ENCODE results near the gene BICRAL.
"Not testable (repeated sequence)": the region's sequence is repeated elsewhere in the genome, so short reads cannot be mapped to it uniquely, and the experiment has no call there.

BICRAL gene

DNA sequence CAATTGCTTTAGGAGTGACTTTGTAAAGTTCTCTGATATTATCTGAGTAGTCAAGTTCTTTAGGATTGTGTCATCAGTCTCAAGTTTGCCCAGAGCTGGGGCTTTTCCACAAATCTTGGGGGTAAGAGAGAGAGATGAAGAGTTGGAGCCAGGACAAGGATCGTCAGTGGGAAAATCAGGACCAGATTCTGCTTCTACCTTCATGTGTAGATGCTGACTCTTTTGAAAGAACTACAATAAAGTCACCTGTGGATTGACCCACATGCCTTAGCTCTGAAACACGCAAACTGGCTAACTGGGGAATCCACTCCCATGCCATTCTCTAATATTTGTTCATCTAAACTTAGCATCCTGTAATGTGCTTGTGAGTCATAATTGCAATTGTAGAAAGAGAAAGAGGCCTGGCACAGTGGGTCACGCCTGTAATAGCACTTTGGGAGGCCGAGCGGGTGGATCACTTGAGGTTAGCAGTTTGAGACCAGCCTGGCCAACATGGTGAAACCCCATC lies 15.6 kb upstream of the BICRAL start:
- no peak for DNase-seq

DNA sequence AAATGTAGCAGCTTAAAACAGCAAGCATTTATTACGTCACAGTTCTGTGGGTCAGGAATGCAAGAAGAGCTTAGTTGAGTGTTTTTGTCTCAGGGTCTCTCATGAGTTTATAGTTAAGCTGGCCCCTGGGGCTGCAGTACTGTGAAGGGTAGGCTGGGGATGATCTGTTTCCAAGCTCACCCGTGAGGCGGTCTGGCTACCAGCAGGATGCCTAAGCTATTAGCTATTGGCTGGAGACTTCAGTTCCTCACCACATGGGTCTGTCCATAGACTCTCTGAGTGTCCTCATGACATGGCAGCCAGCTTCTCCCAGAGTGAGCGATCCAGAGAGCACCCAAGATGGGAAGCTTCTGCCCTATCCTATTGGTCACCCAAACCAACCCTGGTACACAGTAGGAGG lies 12.8 kb upstream of the BICRAL start:
- no peak for DNase-seq

DNA sequence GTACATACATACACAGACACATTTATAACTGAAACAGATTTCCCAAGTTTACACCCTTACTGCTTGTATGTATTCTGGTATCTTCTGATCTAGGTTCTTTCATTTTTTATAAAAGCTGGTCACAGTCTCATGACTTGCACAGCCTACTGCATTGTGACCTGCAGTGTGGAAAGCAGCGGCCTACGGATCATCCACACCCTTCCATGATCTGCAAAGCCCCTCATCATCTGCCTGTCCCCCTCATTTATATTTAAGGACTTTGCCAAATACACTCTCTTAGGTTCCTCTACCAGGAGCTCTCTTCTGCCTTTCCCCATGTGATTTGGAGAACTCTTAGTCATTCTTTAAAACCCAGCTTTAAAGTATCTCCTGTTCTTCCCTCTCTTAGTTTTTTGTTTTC lies 12.0 kb upstream of the BICRAL start:
- no peak for DNase-seq

DNA sequence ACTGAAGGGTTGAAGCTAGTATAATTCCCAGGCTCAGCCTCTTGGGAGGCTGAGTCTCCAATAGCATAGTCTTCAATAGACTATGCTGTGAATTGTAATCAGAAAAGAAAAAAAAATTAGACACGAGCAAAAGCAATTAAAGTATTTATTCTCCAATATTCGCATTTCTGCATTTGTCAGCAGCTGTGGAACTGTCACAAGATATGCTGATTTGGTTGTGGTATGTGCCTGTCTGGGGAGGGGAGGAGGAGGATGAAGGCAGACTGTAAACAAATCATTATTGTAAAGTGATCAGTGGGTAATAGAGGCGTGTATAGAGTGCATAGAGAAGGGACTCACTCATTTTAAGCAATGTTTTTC lies 10.1 kb upstream of the BICRAL start:
- DNase-seq = peak; percentile 76

DNA sequence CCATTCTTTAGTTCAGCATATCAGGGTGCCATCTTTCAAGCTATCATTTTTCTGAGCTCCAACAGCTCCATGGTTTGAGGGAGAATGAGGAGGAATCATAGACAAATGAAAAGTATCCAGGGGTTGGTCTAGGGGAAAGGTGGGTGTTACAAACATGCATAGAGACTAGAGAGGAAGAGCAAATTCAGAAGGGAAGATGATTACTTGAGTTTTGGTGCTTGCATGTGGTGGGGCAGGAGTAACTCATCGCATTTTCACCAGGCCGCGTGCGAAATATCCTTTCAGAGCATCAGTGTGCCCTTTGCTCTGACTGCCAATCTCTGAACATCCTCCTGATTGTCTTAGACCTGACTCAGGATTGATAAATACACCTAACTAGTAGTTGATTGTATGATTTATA lies 7.7 kb upstream of the BICRAL start:
- peak; percentile 37 for DNase-seq

DNA sequence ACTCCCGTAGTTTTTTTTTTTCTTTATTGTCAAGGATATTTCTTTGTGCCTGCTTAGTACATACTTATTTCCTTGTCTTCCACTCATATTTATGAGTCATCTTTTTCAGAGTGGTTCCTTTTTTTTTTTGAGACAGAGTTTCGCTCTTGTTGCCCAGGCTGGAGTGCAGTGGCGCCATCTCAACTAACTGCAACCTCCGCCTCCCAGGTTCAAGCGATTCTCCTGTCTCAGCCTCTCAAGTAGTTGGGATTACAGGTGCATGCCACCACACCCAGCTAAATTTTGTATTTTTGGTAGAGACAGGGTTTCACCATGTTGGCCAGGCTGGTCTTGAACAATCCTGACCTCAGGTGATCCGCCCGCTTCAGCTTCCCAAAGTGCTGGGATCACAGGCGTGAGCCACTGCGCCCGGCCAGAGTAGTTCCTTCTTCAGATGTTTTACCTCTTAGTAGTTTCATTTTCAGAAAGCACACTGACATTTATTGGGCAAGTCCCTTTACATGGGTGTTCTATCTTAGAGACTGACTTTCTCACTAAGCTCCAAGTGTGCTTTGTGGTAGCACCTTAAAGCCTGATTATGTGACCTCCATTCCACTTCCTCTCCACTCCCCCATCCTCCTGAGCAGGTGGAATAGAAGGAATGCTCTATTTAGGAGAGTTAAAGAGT lies 6.9 kb upstream of the BICRAL start:
- peak; percentile 80 for DNase-seq

DNA sequence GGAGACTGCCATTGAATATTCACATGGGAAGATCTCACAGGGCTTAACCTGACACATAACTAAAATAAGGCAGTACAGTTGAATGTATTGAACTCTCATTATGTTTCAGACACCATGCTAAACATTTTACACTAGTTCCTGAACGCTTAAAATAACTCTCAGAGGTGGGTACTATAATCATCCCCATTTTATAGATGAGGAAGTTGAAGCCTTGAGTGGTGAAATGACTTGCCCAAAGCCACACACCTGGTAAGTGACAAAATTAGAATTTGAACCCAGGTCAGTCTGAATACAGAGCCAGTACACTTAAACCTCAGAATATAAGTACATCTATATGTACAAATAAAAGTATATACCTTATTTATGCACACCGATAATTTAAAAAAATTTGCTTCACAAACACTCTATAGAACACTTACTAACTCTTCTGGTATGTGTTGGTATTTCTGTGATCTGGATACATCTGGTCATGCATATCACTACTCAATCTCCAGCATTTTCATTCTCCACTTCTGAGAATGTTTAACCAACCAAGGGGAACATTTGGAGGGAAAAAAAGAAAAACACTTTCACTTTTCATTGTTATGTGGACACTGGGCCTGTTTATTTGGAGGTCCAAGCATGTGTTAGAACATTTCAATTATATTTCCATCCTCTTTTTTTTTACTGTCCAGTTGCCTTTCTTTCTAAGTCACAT lies 4.6 kb upstream of the BICRAL start:
- DNase-seq = no peak

DNA sequence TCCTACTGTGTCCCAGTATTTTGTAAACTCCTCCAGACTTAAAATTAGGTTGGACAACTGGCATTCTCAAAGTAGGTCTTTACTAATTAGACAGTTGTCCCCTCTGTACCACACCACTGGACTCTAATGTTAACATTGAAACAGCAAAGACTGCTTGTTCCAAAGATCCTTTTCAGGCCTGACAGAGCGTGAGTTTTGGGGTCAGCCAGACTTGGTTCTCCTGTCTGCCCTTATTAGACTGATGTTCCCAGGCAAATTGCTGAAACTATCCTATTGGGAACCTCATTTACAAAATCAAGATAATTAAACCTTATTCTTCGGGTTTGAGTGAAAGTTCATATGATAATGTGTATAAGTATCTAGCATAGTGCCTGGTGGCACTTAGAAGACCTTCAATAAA lies 3.7 kb upstream of the BICRAL start:
- DNase-seq = no peak

DNA sequence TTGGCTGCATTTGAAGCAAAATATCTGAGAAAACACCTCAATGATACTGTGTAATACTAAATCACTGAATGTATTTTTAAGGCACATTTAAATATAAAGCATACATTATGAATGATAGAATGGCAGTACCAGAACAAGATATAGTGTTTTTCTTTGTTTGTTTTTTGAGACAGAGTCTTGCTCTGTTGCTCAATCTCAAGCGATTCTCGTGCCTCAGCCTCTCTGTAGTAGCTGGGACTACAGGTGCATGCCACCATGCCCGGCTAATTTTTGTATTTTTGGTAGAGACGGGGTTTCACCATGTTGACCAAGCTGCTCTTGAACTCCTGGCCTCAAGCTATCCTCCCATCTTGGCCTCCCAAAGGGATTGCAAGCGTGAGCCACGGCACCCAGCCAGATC lies 2.3 kb upstream of the BICRAL start:
- no peak for DNase-seq

DNA sequence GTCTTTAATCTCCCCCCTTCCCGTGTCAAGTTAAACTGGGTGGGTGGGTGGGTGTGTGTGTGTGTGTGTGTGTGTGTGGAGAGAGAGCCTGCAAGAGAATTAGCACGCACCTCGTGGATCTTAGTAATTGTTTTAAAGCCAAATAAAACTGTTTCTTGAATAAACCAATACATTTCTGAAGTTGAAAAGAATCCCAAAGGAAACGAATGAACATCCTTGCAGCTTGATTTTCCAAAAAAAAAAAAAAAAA lies 381 bp upstream of the BICRAL start:
- DNase-seq = peak; percentile 40

DNA sequence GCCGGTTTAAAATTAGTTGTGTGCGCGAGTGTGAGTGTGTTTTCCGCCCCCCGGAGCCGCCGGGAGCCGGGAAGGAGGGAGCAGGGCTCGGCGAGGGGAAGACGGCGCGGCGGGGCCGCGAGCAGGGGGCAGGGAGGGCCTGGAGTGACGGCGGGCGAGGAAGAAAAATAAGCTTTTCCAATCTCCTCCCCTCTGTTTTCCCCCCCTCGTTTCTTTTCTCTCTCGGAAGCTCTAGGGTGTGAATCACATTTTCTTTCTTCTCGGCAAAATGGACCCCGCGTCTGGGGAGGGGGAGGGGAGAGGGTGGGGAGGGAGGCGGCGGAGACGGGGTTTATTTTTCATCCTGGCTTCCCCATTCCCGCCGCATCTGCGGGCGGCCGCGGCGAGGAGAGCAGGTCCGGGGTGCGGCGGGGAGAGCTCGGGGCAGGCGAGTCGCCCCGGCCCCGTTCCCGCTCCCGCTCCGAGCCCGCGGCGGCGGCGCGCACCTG lies 881 bp downstream of the BICRAL start:
- peak; percentile 88 for DNase-seq

DNA sequence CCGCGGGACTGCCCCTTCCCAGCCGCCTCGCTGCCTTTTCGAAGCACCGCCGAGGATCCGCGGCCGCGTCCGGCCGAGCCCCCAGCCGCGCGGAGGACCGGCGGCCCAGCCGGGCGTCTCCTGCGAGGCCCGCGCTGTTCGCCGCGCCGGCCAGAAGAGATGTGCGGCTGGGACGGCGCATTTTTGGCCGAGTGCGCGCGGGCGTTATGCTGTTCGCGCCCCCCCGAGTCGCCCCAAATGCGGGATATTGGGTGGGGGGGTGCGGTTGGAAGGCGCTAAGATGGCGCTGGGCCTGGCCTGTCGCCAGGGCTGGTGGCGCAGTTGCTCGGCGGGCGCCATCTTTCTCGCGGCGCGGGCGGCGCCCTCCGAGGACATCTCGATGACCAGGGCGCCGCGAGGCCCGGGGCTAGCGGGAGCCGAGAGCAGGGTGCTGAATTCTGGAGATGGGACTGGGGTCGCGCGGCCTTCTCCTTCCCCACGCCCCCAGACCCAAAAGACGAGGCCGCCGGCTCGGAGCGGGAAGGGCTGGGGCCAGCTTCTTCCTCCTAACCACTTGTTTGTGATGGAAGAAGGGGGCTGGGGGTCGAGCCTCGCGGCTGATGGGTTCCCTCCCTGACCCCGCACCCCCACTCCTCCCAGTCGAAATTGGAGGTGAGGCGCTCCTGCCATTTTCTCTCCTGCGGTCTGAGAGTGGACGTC lies 1.5 kb downstream of the BICRAL start:
- DNase-seq = peak; percentile 85

DNA sequence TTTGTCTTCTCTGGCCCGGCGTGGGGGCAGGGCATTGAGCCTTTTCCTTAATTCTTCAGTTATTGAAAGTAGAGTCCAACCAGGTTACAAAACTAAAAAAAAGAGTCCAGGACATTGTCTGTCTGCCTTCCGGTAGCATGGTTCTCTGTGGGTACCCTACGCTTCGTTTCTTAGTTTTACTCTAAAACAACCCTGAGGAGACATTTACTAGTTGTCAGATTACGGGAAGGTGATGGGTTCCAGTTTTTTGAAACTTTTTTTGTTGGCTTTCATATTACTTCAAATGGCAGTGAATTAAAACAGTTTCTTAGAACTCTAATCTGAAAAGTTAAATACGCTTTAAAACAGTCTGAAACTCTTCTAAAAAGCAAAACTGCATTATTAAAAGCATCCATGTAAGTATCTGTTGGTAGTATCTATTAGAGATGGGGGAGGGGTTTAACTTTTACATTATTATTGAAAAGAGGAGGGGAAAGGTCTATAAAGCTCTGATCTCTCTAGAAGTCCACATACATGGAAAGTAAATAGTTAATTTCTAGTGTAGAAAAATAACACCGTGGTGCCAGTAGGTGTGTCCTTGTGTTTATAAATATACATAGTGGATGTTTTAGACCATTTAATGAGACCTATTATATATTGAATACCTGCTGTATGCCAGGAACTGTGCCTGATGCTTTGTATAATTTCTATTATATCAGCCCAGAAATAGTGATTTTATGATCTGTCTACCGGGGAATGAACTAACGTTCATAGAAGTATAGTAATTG lies 2.2 kb downstream of the BICRAL start:
- peak; percentile 63 for DNase-seq

DNA sequence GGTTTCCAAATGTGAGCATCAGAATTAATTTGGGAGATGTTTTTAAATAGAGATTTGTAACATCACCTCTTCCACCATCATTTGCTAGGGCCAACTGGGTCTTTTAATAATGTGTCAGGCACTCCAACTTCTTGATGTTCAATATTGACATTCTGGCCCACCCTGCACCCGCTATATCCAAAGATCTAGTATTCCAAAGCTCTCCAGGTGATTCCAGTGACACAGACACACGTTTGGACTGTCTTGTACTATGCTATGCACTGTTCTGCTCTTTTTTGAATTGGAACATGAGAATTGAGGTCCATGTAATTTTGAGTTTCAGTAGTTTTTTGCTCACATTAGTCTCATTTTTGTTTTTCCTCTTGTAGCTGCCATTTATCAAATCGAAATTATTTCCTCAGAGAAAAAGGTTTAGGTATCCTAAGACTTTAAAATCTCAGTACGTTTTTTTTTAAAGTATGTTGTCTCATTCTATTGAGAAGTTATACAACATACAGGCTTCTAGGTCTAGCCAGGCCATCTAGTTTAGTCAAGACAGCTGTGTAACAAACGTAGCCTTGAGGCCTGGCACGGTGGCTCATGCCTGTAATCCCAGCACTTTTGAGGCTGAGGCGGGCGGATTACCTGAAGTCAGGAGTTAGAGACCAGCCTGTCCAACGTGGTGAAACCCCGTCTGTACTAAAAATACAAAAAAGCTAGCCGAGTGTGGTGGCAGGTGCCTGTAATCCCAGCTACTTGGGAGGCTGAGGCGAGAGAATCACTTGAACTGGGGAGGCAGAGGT lies 3.1 kb downstream of the BICRAL start:
- no peak for DNase-seq

DNA sequence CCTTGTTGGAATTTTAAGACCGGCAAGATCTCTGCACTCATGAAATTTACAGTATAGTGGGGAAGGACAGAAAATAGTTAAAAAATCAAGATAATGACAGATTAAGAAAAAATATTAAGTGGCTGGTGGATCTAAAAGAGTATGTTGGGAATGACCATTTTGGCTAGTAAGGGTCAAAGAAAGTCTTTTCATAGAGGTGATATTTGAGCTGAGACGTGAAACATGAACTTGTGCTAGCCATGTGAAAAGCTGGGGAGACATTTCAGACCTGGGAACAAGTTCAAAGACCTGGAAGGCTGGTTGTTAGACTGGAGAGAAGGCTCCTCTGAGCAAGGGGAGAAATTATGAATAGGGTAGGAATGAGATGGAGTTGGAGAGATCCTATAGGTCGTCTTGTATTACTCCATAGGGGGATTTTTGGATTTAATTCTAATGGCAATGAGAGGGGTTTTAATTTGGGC lies 4.7 kb downstream of the BICRAL start:
- no peak for DNase-seq

DNA sequence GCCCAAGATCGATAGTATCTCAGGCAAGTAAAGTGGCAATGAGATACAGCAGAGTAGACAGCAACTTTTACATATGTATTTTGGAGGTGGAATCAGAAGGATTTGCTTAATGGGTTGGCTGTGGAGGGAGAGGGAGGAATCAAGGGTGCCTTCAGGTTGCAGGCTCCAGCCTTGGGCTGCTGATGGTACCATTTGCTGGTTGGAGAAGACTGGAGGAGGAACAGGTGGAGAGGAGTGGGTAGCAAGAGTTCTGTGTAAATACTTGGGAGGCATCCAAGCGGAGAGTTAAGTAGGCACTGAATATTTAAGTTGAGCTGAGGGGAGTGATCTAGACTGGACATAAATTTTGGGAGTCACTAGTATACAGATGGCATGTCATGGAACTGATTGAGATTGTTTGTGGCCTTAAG lies 5.2 kb downstream of the BICRAL start:
- DNase-seq = no peak

DNA sequence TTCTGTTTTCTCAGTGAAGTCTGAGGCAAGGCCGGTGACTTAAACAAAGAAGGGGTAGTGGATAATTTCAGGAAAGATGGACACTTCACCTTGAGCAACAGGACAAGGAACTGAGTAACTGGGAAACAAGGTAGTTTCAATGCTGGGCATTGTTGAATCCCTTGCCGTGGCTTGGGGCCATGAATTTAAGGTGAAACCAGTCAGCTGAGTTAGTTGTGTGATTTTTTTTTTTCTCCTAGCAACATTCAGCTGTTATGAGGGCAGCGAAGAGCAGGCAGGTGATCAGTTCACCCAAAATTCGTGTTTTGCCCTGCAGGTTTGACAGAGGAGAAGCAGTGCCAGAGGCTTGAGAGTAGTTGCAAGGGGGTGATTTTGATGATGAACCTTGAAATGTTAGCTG lies 6.8 kb downstream of the BICRAL start:
- no peak for DNase-seq

DNA sequence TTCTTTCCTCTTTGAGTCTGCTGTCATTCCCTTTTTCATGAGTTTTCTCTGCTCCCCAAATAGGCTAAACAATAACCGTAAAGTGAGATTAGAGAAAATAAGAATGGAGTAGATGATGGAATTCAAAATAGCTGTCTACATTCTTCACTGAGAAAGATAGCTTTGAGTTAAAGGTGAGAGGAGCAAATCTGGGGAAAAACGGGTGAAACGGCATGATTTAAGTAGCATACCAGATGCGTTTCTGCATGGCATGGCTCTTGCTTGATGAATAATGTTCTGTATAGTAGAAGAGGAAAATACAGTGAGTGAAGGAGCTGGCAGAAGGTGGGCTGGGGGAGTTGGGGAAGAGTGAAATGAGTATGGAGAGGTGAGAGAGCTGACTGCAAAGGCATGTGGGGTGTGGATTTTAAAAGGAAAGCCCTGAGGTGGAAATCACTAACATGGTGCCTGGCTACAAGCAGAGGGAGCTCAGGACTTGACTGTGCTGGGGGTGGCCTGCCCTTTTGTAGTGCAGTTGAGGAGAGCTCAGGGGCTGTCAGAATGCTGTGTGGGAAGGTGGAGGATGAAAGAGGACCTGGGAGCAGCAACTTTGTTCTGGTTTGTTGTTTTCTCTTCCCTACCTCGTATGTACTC lies 8.8 kb downstream of the BICRAL start:
- DNase-seq = no peak

DNA sequence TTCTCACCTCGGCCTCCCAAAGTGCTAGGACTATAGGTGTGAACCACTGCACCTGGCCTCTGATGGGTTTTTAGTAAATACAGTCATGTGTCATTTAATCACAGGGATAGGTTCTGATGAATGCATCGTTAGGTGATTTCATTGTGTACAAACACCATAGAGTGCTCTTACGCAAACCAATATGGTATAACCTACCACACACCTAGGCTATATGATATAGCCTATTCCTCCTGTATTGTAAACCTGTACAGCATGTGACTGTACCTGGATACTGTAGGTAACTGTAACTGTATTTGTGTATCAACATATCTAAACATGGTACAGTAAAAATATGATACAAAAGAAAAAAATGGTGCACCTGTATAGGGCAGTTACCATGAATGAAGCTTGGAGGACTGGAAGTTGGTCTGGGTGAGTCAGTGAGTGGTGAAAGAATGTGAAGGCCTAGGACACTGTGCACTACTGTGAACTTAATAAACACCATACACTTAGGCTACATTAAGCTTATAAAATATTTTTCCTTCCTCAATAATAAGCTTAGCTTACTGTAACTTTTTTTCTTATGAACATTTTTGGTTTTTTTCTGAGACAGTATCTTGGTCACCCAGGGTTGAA lies 10.0 kb downstream of the BICRAL start:
- no peak for DNase-seq

DNA sequence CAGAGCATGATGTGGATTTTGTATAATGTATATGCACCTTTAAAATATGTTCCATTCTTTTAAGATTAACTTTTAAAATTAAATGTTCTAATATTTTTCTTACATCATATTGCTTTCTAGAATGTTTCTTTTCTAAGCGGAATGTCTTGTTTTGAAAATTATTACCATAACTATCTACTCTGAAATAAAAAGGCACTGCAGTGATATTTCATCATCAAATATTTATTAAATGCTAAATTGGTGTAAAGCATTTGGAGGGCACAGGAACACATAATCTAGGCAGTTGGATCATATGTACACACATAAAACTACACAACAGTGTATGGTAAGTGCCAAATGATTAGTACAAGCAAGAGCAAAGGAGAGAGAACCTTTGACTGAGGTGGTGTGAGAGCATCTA lies 13.8 kb downstream of the BICRAL start:
- DNase-seq = no peak

DNA sequence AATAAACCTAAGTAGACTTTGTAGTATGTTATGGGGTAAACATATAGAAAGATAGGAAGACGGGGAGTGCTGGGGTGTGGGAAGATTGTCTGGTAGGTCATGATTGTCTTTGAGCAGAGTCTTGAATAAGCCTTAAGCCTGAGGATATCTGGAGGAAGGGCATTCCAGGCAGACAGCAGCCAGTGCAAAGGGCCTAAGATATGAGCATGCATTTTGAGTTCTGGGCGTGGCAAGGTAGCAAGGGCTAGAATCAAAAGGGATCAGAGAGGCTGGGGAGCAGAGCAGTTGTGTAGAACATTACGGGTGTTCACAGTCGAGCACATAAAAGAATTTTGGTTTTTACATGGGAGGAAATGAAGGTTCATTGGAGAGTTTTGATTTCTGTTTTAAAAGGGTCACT lies 14.3 kb downstream of the BICRAL start:
- DNase-seq = no peak

DNA sequence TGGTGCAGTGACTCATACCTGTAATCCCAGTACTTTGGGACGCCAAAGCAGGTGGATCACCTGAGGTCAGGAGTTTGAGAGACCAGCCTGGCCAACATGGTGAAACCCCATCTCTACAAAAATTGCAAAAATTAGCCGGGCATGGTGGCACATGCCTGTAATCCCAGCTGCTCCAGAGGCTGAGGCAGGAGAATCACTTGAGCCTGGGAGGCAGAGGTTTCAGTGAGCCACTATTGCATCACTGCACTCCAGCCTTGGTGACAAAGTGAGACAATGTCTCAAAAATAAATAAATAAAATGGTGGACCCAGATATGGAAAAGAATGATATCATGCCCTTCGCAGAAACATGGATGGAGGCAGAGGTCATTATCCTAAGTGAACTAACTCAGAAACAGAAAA lies 15.8 kb downstream of the BICRAL start:
- DNase-seq = not testable (repeated sequence)

All from CD4-positive, alpha-beta T cell treated with Interleukin-21 for 1 hour (primary cell).